ENCODE data around the gene TNFRSF13B.
A peak's percentile ranks its signal among the peaks of the same experiment; 100 is the strongest.
"Not testable (repeated sequence)": the region's sequence is repeated elsewhere in the genome, so short reads cannot be mapped to it uniquely, and the experiment has no call there.

Gene TNFRSF13B

GRCh38 chr17:16924696-16925440, 47.0 kb downstream of the TNFRSF13B start:
- no peak for DNase-seq

GRCh38 chr17:16923904-16924695, 47.8 kb downstream of the TNFRSF13B start:
- no peak for DNase-seq

DNA sequence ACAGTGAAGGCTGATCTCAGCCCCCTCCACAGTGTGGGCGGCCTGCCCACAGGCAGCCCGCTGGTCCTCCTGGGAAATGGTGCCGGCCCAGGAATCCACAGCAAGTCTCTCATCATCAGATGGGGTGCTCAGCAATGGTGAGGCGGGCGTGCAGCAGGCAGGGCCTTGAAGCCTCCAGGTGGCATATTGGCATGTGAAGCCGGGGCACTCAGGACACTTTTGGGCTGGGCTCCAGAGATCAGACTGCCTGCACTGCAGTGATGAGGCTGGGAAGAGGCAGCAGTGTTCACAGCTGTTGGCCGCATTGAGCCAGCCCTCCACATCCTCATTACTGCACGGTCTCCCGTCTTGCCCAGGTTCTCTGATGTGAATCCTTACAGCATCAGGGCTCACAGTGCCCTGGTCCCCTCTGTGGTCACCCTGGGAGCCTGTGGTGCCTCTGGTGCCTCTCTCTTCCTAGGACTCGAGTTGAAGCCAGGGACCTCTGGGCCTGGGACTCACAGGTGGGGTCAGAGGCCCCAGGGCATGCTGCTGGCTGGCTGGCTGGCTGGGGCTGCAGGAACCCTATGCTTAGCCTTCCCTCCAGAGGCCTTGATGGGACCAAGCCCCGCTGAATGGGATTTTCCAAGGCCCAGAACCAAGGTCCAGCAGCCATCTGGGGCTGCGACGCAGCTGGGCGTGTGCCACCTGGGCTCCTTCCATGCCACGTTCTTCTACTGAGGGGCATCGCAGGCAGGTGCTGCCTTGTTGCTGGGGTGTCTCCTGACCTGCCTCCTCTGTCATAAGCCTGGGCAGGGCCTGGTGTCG, 48.6 kb downstream of the TNFRSF13B start:
- DNase-seq: no peak

GRCh38 chr17:16922386-16923096, 49.4 kb downstream of the TNFRSF13B start:
- peak in 1 of 2 donors; percentile 16 for DNase-seq

GRCh38 chr17:16921451-16921850, 50.5 kb downstream of the TNFRSF13B start:
- not testable (repeated sequence) for DNase-seq

GRCh38 chr17:16920628-16921020, 51.3 kb downstream of the TNFRSF13B start:
- no peak for DNase-seq

- no peak for DNase-seq
Measured at GRCh38 chr17:16919663-16920627, 52.0 kb downstream of the TNFRSF13B start.

- DNase-seq: no peak
Measured at GRCh38 chr17:16918443-16918842, 53.5 kb downstream of the TNFRSF13B start.

DNA sequence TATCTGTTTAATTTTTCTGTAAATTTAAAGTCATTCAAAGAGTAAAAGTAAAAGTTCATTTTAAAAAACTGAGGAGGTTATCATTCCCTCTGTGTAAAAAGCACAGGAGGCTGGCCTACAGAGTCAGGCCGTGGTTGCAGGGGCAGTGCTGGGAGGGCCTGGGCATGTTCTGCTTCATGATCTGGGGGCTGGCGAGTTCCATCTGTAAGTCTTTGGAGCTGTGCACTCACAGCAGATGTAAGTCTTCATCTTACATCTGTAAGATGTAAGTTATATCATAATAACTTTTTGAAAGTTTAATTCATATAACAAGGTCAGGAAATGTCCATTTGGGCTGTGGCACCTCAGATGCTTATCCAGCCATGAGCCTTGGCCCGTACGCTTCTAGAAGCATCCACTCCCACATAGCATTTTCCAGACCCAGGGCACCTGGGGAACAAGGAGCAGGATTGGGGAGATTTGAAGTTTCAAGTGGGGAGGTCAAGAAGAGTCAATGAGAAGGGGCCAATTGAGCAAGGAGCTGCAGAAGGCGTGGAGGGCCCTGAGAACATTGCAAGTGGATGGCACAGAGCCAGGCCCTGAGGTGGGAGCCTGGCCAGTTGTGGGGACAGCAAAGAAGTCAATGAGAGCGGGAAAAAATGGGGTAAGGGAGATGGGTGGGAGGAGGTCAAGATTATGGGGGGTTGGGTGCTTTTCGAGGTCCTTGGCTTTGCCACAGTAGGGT, 54.1 kb downstream of the TNFRSF13B start:
- no peak for DNase-seq

DNA sequence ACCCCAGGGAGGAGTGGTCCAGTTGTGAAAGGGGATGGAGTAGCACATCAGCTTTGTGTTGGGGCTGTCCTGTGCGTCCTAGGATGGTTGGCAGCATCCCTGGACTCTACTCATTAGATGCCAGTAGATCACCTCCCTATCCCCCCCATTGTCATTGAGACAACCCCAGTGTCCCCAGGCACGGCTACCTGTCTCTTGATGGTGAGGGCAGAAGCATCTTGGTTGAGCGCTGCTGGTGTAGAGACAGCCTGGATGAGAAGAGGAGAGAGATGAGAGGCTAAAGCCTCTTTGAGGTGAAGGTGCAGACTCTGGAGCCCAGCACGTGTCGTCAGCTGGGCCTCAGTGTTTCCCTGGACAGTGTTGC, 55.4 kb downstream of the TNFRSF13B start:
- DNase-seq: no peak

GRCh38 chr17:16915752-16916556, 56.0 kb downstream of the TNFRSF13B start:
- peak; percentile 19 to 25 for DNase-seq

- no peak for DNase-seq
Measured at GRCh38 chr17:16913463-16913862, 58.5 kb downstream of the TNFRSF13B start.

GRCh38 chr17:16912021-16912962, 59.6 kb downstream of the TNFRSF13B start:
- no peak for DNase-seq

DNA sequence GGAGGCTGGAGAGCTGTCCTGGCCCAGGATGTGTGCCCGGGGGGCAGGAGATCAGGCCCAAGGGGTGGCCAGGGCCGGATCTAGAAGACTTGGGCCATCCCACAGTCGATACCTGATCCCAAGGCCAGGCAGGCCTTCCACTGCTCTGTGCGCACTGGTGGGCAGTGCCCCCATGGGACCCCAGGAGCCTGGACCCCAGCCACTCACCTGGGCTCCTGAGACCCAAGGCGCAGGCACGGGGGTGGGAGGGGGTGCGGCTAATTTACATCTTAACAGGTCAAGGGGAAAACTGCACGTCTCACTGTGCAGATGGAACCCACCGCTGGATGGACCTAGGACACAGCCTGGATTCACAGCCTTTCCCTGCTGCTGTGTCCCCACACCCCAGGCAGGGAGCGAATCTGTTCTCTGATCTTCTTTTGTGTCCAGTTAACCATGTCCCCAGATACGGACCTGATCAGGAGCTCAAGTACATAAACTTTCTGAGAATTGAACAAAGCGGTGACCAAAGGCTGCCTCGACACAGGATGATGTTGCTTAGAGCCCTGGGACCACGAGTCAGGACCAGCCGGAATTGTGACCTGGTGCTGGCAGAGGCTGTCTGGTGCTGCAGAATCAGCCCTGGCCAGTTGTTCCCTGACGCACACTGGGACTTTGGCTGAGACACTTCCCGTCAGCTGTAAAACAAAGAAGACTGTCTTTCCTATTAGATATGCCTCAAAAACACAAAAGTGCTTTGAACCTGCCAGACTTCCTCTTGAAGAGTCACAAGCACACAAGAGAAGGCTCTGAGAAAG, 60.6 kb downstream of the TNFRSF13B start:
- DNase-seq: no peak

- no peak for DNase-seq
Measured at GRCh38 chr17:16910341-16910740, 61.6 kb downstream of the TNFRSF13B start.

DNA sequence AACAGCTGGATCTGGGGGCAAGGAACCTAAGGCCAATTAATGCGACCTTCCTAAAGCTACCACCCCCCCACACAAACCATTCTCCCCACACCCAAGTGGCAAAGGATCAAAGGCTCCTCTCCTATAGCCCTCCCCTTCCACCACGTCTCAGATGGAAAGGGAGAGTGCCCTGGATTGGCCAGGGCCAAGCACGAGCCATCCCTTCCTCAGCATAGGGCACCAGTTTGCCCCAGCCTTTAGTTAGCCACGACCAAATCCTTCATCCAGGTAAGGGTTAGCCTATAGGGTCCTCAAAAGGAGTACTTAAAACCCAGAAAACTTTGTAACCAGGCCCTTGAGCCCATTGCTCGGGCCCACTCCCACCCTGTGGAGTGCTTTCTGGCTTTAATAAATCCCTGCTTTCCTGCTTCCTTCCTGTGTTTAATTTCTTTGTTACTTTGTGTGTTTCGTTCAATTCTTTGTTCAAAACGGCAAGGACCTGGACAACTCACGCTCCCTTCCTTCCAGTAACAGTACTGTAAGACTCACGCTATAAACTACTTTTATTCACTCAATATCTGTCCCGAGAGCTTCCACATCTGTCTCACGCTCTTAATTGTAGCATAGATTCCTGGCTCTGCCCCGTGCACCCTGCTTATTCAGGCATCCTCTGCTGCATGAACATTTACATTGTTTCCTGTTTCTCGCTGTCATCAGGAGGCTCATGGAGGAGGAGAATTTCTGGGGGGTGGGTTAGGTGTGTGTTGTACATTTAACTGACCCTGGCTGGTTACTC, 62.3 kb downstream of the TNFRSF13B start:
- DNase-seq: no peak

- no peak for DNase-seq
Measured at GRCh38 chr17:16908273-16908672, 63.6 kb downstream of the TNFRSF13B start.

Data from CD4-positive, alpha-beta T cell treated with Interleukin-1 beta for 1 hour (primary cell).